ENCODE results near the gene SF3B2. TPM values are rescaled to one million over a fixed set of nuclear protein-coding genes. Genes with fewer than 3 reads are reported as not detected.
A peak's percentile ranks its signal among the peaks of the same experiment; 100 is the strongest.

Gene SF3B2
- total and polyA plus RNA-seq, 2 donors (not counting 3 experiments of a cell fraction or from before 2014, with no cell fraction given): 99.4 to 196 TPM

DNA sequence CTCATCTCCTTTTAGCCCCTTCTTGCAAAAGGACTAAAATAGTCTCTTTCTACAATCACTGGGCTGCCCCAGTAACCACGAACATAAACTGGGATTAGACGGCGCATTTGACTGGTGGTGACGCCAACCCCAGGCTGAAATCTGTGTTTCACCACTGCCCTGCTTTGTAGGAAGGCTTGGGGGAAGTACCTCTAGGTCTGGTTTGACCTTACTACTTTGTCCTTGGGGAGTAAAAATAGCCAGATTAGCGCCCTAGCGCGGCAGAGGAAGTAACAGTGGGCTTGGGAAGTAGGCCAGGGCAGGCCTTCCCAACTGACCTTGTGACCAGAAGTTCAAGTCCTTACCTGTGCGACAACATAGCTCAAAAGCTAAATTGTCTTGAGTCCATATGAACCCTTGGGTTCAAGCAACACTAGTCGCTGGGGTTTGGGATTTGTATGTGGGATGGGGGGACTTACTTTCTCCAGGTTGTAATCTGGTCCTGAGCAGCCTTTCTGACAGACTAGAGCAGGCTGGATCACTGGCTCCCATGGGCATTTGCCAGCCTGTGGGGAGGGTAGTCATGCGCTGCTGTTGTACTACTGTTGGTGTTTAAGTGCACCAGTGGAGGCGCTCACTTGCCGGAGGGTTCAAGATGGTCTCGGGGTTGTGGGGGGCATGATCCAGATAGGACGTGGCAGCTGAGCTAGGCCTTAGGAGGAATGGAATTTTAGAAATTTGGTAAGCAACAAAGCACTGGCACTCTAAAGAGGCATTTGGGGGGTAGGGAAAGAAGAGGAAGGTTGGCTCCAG, 17.0 kb downstream of the SF3B2 start:
- Histone ChIP-seq H3K4me3 (replicated peaks in 1 of 3; ENCODE audit: insufficient read depth in 1 of 3, low read depth in 1 of 3, low read length in 3 of 3) (peak overlapping the region in 1 of 3 experiments; percentile 86), H3K27me3 (ENCODE audit: control insufficient read depth in 2 of 2, insufficient read depth in 2 of 2, low read length in 2 of 2) (no peaks in the 10 kb centered on the region), H3K27ac (ENCODE audit: insufficient read depth, low read depth, low read length) (peak overlapping the region; percentile 43), H4K20me1 (replicated peaks; ENCODE audit: control insufficient read depth, extremely low read depth, insufficient read depth, low read length) (peaks cover 2% of the 10 kb centered on the region), H3K9me1 (replicated peaks; ENCODE audit: control insufficient read depth, extremely low read depth, insufficient read depth, low read length) (no peaks in the 10 kb centered on the region), H2AFZ (ENCODE audit: low read depth, low read length) (no peak overlapping the region), H3K4me1 (ENCODE audit: control insufficient read depth, extremely low read depth, insufficient read depth, low read length) (peaks cover 21% of the 10 kb centered on the region), H3K9me3 (replicated peaks; ENCODE audit: control insufficient read depth, insufficient read depth, low read length) (no peaks in the 10 kb centered on the region), H3K9ac (replicated peaks; ENCODE audit: extremely low read depth, insufficient read depth, low read length) (peak overlapping the region; percentile 38), H3K79me2 (ENCODE audit: control insufficient read depth, insufficient read depth, low read length) (peaks cover 28% of the 10 kb centered on the region), H3K4me2 (ENCODE audit: insufficient read depth, low read length) (peak overlapping the region; percentile 27), H3K36me3 (ENCODE audit: control insufficient read depth in 2 of 2, extremely low read depth in 1 of 2, insufficient read depth in 2 of 2, low read length in 2 of 2) (peaks cover 22 to 23% of the 10 kb centered on the region in 2 experiments)
- ChIA-PET POLR2A (no interaction called here), CTCF (interaction anchor here (0.6 to 5.6 kb wide), 12 partner anchors 13 to 191 kb away, joined by 3 to 85 read pairs (median 4); partner anchors contain the start of genes CCDC85B and SF3B2)
- intact Hi-C loops (cut with micrococcal nuclease): loop anchor here (1.0 kb wide), 2 partner anchors 17 to 65 kb away; partner anchors contain the start of gene SF3B2
- dilution Hi-C loops (cut with MboI; ENCODE audit: extremely low pct_ligation_motif_present, low sequenced_read_pairs): no loop called here
- TF ChIP-seq MAX (IDR thresholded peaks at IDR 0.05; ENCODE audit: insufficient read depth, insufficient read length) (no peak), POLR2A (IDR thresholded peaks at IDR 0.05; ENCODE audit: low read depth, low read length) (no peak), FOS (IDR thresholded peaks at IDR 0.05; ENCODE audit: borderline replicate concordance, insufficient read depth, low read length) (no peak), JUN (IDR thresholded peaks at IDR 0.05; ENCODE audit: borderline replicate concordance, insufficient read depth, insufficient read length, low read depth) (no peak)
- TF ChIP-seq, protein P1, sequence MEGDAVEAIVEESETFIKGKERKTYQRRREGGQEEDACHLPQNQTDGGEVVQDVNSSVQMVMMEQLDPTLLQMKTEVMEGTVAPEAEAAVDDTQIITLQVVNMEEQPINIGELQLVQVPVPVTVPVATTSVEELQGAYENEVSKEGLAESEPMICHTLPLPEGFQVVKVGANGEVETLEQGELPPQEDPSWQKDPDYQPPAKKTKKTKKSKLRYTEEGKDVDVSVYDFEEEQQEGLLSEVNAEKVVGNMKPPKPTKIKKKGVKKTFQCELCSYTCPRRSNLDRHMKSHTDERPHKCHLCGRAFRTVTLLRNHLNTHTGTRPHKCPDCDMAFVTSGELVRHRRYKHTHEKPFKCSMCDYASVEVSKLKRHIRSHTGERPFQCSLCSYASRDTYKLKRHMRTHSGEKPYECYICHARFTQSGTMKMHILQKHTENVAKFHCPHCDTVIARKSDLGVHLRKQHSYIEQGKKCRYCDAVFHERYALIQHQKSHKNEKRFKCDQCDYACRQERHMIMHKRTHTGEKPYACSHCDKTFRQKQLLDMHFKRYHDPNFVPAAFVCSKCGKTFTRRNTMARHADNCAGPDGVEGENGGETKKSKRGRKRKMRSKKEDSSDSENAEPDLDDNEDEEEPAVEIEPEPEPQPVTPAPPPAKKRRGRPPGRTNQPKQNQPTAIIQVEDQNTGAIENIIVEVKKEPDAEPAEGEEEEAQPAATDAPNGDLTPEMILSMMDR (IDR thresholded peaks at IDR 0.05; ENCODE audit: extremely low read depth in 1 of 2, insufficient read depth in 1 of 2, low read depth in 1 of 2, low read length in 2 of 2): peak in 1 of 2 donors; percentile 21
- BruUV-seq (replicated peaks): TSS peak; percentile 43
- DNase-seq (ENCODE audit: low read depth, low spot score) (peak; percentile 63), FAIRE-seq (no peak)

All from endothelial cell of umbilical vein (primary cell).